Stimulated activated effector memory CD8-positive, alpha-beta T cell treated with anti-CD3 and anti-CD28 coated beads, Interleukin-12 subunit alpha, Interleukin-12 subunit beta, amount 100 ng/mL, for 72 hours (primary cell): ENCODE results near the gene VSTM2B.

Experiments used
- ATAC-seq: fragments of 150-1000 bp; cut with Tn5 transposase; 2 replicates; pipeline ENCODE4 v1.10.0; 2021
- DNase-seq, 2 donors: peaks; one replicate each; pipeline ENCODE4 v3.0.0; 2021 to 2022; ENCODE audit warnings: low spot score in 2 of 2
- H3K27ac Mint-ChIP-seq: one replicate; pipeline ENCODE4 v1.8.0; 2022; ENCODE audit warnings: mild to moderate bottlenecking, mixed read lengths
- H3K36me3 Mint-ChIP-seq: one replicate; pipeline ENCODE4 v1.8.0; 2022; ENCODE audit warnings: mild to moderate bottlenecking, mixed read lengths
- H3K4me1 Mint-ChIP-seq: one replicate; pipeline ENCODE4 v1.8.0; 2022; ENCODE audit warnings: mixed read lengths
- H3K4me3 Mint-ChIP-seq: one replicate; pipeline ENCODE4 v1.8.0; 2022; ENCODE audit warnings: mild to moderate bottlenecking, mixed read lengths
- H3K9me3 Mint-ChIP-seq: one replicate; pipeline ENCODE4 v1.8.0; 2022; ENCODE audit warnings: mixed read lengths

VSTM2B gene

DNA sequence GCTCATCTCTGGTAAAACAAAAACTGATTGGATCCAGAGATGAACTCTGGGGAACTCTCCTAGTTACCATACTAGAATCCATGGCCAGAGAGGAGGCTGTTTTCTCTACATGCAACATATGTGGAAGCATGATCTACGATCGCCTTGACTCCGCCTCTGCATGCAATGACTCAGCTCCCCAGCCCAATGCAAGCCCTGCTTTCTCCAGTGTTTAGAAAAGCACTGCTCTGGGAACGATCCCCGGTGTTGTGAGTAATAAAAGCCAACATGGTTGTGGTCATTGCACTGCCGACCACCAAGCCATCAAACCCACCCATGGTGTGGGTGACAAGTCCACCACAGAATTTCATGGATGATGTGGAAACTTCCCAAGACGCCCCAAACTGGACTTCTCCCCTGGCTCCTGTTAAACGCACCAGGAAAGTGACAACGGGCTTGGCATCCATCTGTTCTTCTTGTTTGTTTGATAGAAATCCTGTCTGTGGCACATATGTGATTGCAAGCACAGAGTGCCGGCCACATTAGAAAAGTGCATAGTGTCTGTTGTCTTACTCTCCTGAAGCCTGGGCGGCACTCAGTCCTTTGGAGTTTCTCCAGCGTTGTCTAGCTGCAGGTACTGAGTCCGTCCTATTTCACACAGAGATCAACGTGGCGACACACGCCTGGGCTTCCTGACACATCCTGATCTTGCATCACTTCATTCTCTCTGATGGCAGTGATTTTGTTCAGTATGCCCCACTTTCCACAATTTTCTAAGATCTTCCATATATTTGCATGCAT lies 36.4 kb upstream of the VSTM2B start:
- no peak for ATAC-seq
- H3K4me3 Mint-ChIP-seq = no peak overlapping the region
- peak in 1 of 2 donors; percentile 28 for DNase-seq
- peaks cover 3% of the 10 kb centered on the region for H3K9me3 Mint-ChIP-seq
- no peaks in the 10 kb centered on the region for H3K36me3 Mint-ChIP-seq
- no peak overlapping the region for H3K27ac Mint-ChIP-seq
- H3K4me1 Mint-ChIP-seq = no peaks in the 10 kb centered on the region

DNA sequence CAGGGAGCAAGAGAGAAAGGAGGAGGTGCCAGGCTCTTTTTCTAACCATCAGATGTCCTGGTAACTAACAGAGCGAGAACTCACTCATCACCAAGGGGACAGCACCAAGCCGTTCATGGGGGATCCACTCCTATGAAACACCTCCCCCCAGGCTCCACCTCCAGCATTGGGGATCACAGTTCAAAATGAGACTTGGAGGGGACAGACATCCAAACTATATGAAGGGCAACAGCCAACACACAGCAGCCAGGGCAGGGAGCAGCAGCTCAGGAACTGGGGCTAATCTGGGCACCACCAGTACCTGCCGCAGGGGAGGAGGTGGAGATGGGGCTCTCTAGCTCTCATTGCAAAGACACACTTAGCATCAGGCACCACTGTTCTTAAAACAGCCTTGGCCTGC lies 34.3 kb upstream of the VSTM2B start:
- ATAC-seq = no peak
- Mint-ChIP-seq H3K4me3 (no peak overlapping the region), H3K36me3 (no peaks in the 10 kb centered on the region), H3K4me1 (no peaks in the 10 kb centered on the region), H3K9me3 (peaks cover 3% of the 10 kb centered on the region), H3K27ac (no peak overlapping the region)
- peak in 1 of 2 donors; percentile 12 for DNase-seq

DNA sequence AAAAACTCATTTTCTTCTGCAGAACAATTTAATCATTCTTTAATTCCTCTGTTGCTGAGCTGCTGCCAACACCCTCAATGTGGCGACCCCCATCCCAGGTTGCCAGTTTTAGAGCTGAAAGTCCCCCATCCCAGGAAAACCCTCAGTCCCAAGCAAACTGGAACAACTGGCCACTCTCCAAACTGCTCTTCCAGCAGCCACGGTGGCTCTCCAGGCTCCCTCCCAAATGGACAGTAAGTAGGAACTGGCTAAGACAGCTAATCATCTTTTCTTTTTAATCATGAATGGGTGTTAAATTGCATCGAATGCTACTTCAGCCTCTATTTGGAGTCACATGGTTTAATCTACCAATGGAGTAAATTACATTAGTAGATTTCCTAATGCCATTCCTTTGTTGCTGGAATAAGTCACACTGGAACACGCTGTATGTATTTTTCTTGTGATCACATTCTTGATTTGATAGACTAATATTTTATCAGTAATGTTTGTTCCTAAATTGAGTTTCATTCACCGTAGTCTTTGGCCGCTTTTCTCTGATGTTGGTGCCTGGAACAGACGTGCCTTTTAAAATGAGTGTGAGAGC lies 33.7 kb upstream of the VSTM2B start:
- H3K4me1 Mint-ChIP-seq = no peaks in the 10 kb centered on the region
- H3K4me3 Mint-ChIP-seq = no peak overlapping the region
- ATAC-seq (no peak), DNase-seq (peak in 1 of 2 donors; percentile 2)
- H3K36me3 Mint-ChIP-seq = no peaks in the 10 kb centered on the region
- H3K9me3 Mint-ChIP-seq = peaks cover 3% of the 10 kb centered on the region
- H3K27ac Mint-ChIP-seq = no peak overlapping the region

DNA sequence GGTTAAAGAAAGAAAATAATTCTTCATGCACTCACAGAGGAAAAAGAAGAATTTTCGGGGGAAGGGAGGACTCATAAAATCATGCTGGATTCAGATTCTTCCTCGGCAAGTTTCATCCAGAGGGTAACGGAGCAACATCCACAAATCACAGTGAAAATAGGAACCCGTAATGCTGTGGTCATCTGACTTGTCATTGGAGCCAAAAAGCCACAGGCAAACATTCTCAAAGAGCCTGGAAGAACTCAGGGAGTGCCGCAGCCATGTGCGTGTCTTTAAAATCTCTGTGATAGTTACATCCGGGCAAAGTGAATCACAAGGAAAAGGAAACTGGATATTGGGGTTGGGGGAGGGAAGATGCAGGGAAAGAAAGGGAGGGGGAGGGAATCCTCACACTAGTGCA lies 33.0 kb upstream of the VSTM2B start:
- no peak for ATAC-seq
- Mint-ChIP-seq H3K4me1 (no peaks in the 10 kb centered on the region), H3K9me3 (peaks cover 3% of the 10 kb centered on the region), H3K36me3 (no peaks in the 10 kb centered on the region), H3K4me3 (no peak overlapping the region), H3K27ac (no peak overlapping the region)
- DNase-seq = no peak

DNA sequence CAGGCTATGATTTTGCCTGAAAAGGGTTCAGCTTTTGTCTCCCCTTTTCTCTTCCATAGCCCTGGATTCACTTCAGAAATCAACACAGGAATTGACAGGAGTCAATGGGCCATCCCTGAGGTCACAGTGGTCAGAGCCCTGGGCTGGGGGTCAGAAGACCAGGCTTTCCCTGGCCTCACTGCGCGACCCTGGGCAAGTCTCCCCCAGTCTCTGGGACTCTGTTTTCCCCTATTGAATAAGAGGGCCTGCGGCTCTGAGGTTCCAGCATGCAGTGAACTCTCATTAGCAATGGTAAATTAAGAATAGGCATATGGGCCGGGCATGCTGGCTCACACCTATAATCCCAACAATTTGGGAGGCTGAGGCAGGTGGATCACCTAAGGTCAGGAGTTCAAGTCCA lies 30.7 kb upstream of the VSTM2B start:
- H3K4me1 Mint-ChIP-seq = no peaks in the 10 kb centered on the region
- no peaks in the 10 kb centered on the region for H3K36me3 Mint-ChIP-seq

DNA sequence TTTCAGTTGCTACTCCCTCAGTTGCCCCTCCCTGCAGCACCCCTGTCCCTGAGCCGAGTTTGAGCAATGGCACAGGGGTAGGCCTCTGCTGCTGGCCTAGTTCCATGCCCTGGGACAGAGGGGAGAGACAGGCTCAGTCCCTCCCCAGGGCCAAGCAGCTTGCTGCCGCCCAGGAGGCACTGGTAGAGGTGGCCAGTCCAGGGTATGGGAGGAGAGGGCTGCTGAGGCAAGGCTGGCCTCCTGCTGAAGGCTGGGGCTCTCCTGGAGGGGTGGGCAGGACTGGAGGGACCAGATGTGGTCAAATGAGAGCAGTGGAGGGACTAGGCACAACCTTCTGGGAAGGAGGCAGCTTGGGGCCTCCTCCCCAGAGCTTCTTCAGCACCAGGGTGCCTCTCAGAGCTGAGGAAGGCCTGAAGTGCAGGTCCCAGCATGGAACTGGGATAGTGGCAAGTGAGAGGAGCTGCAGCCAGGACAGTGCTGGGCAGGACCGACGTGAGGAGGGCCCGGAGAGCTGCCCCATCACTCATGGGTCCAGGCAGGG lies 29.8 kb upstream of the VSTM2B start:
- DNase-seq (no peak), ATAC-seq (no peak)
- H3K36me3 Mint-ChIP-seq = no peaks in the 10 kb centered on the region
- no peak overlapping the region for H3K4me3 Mint-ChIP-seq
- peaks cover 3% of the 10 kb centered on the region for H3K9me3 Mint-ChIP-seq
- no peak overlapping the region for H3K27ac Mint-ChIP-seq
- H3K4me1 Mint-ChIP-seq = no peaks in the 10 kb centered on the region

More for the DNA sequence above, 30.7 kb upstream of the VSTM2B start:
- Mint-ChIP-seq H3K4me3 (no peak overlapping the region), H3K9me3 (peaks cover 3% of the 10 kb centered on the region), H3K27ac (no peak overlapping the region)
- DNase-seq = no peak
- no peak for ATAC-seq

DNA sequence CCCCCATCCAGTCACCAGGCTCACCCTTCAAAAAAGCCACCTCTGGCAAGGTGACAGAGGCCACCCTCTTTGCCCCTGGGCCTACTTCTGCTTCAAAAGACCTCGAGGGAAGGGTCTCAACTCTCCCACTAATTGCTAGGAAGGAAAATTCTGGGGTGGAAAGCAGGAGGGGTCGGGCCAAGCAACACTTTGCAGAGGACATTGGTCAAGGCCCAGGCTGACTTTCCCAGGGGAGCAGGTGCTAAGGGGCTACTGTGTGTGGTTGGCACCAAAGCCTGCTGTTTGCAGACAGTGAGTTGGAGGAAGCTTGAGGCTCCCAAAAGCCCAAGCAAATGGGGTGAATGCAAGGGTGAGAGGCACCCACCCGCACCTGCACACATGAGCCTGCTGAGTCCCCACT lies 28.6 kb upstream of the VSTM2B start:
- DNase-seq (no peak), ATAC-seq (no peak)
- Mint-ChIP-seq H3K4me1 (no peaks in the 10 kb centered on the region), H3K4me3 (no peak overlapping the region), H3K27ac (no peak overlapping the region), H3K36me3 (no peaks in the 10 kb centered on the region), H3K9me3 (peaks cover 3% of the 10 kb centered on the region)

DNA sequence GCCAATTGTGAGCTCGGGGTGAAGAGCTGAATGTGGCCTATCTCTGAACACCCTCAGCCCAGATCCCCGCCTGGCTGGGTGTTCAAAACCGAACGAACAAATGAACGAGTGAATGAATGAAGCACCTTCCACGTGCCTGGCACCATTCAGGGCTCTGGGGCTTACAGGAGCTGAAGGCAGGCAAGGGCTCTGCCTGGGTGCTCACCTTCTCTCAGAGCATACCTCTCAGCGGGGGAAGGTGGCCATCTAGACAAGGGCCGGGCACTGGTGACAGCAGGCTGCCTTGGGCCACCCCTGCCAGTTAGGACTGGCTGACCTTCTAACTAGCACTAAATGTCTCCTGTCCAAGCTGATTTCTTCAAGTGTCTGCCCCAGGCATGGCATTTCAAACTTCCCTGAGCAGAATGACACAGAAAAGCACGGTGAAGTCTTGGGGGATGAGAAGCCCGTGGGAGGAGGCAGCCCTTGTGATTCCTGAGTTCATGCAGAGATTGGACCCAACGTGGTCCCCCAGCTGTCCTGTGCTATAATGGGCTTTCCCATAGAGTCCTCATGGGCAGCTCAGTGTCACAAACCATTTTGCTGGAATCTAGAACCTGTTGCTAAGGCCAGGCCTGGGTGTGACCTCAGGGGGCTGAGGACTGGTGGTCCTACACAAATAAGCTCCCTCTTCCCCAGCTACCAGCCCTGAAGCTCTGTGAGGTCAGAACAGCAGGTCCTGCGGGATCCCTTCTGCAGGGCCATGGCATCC lies 27.9 kb upstream of the VSTM2B start:
- no peak overlapping the region for H3K4me3 Mint-ChIP-seq
- DNase-seq (no peak), ATAC-seq (no peak)
- H3K4me1 Mint-ChIP-seq = no peaks in the 10 kb centered on the region
- no peak overlapping the region for H3K27ac Mint-ChIP-seq
- H3K9me3 Mint-ChIP-seq = peaks cover 3% of the 10 kb centered on the region
- no peaks in the 10 kb centered on the region for H3K36me3 Mint-ChIP-seq

DNA sequence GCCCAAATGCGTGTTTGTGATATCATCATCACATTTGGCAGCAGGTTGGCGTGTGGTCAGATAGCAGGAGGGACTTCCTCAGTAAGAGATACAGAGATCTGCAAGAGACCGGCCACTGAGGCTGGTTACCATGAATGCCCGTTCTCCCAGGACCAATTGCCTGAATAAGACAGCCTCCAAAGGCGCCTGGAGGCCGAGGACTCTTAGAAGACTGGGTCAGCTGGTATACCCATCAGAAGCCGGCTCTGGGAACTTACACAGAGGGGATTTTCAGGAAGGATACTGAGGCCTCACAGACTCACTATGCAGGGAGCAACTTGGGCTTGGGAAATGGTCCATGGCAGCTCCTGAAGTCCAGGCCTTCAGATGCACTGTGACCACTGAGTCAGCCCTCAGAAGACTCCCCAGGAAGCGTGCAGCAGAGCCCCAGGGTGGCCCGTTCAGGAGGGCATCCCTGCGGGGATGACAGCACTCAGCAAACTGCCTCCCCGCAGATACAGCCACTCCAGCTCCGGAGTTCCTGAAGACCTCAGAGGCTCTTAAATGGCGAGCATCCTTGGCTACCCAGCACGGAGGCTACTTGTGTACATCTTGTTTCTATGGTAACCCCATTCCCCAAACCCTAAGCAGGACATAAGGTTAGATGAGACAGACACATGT lies 26.4 kb upstream of the VSTM2B start:
- no peak overlapping the region for H3K4me3 Mint-ChIP-seq
- DNase-seq (no peak), ATAC-seq (no peak)
- H3K27ac Mint-ChIP-seq = no peak overlapping the region
- no peaks in the 10 kb centered on the region for H3K4me1 Mint-ChIP-seq
- H3K9me3 Mint-ChIP-seq = no peaks in the 10 kb centered on the region
- no peaks in the 10 kb centered on the region for H3K36me3 Mint-ChIP-seq

DNA sequence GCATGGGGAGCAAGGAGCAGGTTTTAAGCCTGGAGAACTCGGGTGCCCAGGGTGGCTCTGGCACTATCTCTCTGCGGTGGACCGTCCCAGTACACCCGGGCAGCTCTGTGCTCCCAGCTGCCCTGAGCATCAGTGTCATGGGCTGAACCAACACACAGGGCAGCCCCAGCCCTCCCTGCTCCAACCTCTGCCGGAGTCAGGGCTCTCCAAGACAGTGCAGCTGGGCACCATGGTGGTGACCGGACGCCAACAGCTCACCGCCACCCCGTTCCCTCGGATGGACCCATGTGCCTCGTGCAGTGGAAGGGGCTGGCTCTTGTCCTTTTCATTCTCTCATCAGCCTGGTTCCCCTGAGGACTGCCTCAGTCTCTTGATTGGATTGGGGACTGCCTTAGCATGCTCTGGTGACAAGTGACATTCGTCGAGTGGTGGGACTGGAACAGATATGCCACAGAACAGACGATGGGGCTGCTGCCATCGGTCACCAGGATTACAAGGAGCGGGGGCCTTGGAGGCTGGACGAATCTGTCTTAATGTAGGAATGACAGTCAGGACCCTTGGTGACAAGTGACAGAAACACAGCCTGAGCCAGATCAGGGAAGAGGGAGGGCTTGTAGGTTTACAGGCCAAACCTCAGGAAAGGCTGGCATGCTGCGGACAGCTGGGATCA lies 25.7 kb upstream of the VSTM2B start:
- Mint-ChIP-seq H3K27ac (no peak overlapping the region), H3K9me3 (no peaks in the 10 kb centered on the region), H3K4me3 (no peak overlapping the region), H3K4me1 (no peaks in the 10 kb centered on the region), H3K36me3 (no peaks in the 10 kb centered on the region)
- DNase-seq (no peak), ATAC-seq (no peak)

DNA sequence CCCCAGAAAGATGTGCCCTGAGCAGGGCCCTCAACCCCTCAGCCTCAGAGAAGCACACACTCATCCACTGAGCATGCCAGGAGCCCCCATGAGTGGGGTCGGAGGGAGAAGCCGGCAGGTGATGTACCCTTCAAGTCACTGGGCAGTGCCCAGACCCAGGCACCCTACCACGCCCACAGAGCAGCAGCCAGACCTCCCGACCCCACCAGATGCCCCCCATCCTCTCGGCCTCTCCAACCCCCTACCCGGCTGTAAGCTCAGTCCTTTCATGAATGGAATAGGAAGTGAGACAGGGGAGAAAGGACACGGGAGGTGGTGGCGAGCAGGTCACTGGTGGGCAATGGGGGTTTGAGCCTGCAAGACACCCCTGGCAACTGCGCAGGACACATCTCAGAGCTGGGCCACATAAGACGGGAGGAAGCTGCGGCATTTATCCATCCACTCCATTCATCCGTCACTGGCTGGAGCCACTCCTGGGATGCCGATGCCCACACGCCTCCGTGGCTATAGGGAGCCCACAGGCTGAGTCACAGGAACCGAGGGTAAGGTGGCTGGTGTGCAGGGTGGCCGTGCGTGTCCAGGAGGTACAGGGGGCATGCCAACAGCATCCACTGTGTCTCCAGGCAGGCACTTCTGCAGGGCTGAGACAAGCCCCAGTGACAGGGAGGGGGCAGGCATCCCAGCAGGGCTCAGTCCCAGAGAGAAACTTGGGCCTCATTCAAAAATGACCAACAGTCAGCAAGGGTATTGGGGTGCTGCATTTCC lies 23.8 kb upstream of the VSTM2B start:
- no peaks in the 10 kb centered on the region for H3K4me1 Mint-ChIP-seq
- H3K36me3 Mint-ChIP-seq = no peaks in the 10 kb centered on the region
- DNase-seq = no peak
- H3K4me3 Mint-ChIP-seq = no peak overlapping the region
- no peaks in the 10 kb centered on the region for H3K9me3 Mint-ChIP-seq
- ATAC-seq = no peak
- no peak overlapping the region for H3K27ac Mint-ChIP-seq

DNA sequence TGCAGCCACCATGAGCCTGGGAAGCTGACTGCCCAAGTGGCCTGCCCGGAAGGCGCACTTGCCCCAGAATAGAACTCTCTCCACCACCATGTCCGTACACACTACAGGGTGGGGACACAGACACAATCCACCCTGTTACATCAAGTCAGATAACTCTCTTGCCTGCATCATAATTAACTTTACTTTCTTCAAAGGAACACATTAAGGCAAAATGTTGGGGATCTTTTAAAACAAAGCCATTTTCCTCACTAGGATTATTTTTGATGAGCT lies 23.3 kb upstream of the VSTM2B start:
- H3K27ac Mint-ChIP-seq = no peak overlapping the region
- no peak for ATAC-seq
- no peaks in the 10 kb centered on the region for H3K4me1 Mint-ChIP-seq
- no peak overlapping the region for H3K4me3 Mint-ChIP-seq
- DNase-seq = no peak
- H3K9me3 Mint-ChIP-seq = no peaks in the 10 kb centered on the region
- H3K36me3 Mint-ChIP-seq = no peaks in the 10 kb centered on the region

DNA sequence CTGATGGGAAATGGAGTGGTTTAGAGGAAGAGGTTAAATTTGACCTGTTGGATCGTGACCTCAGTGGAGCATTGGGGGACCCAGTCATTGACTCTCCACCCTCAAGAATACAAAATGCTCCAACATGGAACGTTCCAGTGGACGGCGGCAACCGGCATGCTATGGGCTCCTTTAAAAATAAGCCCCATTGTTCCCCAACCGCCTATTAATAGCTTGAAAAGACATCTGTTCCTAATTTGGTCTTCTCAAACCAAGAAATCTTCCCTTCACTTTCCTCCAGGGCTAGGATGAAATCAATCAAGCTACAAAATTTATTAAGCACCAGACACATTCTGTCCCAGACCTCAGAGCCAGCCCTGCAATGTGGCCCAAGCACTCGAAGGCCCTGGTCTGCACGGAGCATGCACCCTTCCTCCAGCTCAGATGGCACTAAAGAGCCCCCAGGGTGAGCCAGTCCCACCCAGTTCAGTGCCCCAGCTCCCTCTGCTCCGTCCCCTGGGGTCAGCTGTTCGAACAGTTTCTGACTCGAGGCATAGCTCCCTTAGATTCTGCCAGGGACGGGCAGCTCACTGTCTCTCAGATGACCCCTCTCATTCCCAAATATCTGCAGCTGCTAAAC lies 22.5 kb upstream of the VSTM2B start:
- no peak overlapping the region for H3K27ac Mint-ChIP-seq
- no peak for ATAC-seq
- H3K36me3 Mint-ChIP-seq = no peaks in the 10 kb centered on the region
- no peak for DNase-seq
- no peak overlapping the region for H3K4me3 Mint-ChIP-seq
- H3K4me1 Mint-ChIP-seq = no peaks in the 10 kb centered on the region
- H3K9me3 Mint-ChIP-seq = no peaks in the 10 kb centered on the region

DNA sequence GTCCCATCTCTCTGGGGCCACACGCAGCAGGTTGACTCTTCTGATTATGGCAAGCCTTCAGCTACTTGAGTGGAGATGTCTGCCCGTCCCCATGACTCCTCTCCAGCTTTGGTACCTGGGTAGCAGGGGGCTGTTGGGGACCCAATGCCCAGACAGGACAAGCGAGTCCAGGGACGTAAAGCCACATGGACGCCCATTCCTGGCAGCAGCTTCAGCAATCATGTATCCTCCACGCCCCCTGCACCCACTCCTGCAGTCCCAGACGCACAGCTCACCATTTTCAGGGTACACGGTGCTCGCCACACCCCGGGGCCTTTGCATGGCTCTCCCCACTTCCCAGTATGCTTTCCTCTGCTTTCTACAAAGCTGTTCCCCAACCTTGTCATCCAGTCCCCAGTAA lies 22.0 kb upstream of the VSTM2B start:
- ATAC-seq (no peak), DNase-seq (no peak)
- H3K9me3 Mint-ChIP-seq = no peaks in the 10 kb centered on the region
- no peaks in the 10 kb centered on the region for H3K4me1 Mint-ChIP-seq
- no peak overlapping the region for H3K4me3 Mint-ChIP-seq
- H3K27ac Mint-ChIP-seq = no peak overlapping the region
- H3K36me3 Mint-ChIP-seq = no peaks in the 10 kb centered on the region
